COR-L47 (cell line): ENCODE data around the gene CRYZL1.
"Not testable (repeated sequence)": the region's sequence is repeated elsewhere in the genome, so short reads cannot be mapped to it uniquely, and the experiment has no call there.

Source experiments
- DNase-seq: peaks from one replicate; lab custom pipeline; 2025; lab: John Stamatoyannopoulos, UW

Gene CRYZL1

DNA sequence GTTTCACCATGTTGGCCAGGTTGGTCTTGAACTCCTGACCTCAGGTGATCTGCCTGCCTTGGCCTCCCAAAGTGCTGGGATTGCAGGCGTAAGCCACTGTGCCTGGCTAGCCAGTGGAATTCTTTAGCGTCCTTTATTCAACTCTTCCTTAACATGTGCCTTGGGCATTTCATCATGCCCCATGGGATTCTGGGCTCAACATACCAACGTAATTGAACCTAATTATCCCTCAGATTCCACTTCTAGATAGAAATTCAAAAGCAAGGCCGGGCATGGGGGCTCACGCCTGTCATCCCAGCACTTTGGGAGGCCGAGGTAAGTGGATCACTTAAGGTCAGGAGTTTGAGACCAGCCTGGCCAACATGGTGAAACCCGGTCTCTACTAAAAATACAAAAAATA, 15.4 kb downstream of the CRYZL1 start:
- not testable (repeated sequence) for DNase-seq

DNA sequence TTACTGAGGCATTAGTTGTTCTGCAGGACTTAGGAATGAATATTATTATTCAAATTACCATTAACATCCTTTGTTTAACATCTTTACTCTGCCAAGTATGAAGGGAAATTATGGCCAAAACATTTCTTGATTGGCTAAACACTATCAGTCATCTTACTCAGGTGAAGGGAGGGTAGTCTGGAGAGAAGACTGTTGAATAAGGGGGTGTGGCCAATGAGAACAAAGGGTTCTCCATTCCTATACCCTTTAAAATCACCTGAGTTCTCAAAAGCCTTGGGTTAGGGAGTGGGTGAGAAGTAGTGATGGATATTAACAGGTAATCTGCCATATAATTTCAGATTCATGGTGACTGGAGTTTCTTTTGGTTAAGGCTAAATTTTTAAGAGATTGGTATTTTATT, 19.3 kb downstream of the CRYZL1 start:
- DNase-seq: no peak

DNA sequence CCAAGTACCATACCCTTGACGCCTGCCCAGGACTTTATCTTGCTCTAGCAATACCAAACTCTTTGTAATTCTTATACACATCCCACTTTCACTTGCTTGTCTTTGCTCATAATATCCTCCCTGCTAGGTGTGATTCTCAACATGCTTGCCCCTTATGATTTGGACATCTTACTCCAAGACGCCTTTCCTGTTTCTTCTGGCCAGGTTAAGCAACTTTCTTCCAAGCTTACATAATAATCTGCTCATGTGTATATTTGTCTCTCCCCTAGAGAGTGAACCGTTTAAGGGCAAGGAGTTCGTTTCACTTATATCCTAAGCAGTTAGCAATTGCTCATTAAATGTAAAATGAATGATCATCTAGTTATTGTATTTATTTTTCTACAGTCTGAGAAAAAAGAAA, 21.8 kb downstream of the CRYZL1 start:
- DNase-seq: no peak

DNA sequence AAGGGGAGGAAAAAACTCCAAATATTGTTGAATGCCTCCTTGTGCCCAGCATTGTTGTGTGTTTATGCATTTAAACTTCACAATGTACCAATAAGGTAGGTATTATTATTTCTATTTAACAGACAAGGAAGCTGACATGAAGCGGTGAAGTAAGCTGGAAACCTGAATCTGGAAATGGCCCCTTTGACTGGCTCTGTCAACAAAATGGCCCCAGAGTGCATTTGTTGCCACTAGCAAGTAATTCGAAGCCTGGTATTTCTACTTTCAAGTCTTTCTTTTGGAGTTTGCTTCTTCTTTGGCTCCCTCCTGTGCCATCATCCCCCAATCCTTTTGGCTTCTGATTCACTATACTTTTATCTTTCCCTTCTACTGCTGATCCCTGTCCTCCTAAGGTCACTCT, 23.1 kb downstream of the CRYZL1 start:
- no peak for DNase-seq

DNA sequence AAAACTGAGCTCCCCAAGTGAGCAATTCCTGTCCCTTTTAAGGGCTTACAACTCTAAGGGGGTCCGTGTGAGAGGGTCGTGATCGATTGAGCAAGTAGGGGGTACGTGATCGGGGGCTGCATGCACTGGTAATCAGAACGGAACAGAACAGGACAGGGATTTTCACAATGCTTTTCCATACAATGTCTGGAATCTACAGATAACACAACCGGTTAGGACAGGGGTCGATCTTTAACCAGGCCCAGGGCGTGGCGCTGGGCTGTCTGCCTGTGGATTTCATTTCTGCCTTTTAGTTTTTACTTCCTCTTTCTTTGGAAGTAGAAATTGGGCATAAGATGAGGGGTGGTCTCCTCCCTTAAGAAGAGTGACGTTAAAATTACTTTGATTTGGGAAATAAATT, 24.0 kb downstream of the CRYZL1 start:
- DNase-seq: not testable (repeated sequence)

DNA sequence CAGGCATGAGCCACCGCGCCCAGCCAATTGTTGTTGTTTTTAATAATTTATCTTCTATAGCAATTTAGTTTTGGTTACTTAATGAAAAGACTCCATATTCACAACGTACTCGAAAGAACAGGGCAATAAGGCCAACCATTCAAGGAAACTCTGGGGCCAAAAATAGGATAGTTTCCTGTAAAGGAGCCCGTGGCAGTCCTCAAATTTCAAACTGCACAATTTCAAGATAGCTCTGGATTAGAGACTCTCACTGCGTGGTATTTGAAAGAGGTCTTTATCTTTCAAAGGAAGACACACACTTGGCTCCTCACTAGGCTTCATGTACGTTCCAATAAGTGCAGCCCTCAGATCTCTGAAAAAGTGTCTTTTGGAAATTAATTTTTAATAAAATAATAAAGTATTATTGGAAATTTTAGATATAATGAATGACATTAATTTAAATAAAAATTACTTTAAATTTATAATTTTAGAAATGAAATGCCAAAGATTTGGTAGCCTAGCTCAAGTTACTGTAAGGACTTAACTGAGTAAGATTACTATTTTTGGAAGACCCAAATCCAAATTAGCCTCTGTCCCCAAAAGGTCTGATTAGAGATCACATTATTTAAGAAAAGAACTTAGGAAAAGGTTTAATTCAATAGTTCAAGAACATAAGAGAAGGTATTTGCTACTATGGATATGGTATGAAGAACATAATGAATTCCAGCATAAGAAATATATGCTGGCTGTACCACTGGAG, 30.4 kb downstream of the CRYZL1 start:
- no peak for DNase-seq

DNA sequence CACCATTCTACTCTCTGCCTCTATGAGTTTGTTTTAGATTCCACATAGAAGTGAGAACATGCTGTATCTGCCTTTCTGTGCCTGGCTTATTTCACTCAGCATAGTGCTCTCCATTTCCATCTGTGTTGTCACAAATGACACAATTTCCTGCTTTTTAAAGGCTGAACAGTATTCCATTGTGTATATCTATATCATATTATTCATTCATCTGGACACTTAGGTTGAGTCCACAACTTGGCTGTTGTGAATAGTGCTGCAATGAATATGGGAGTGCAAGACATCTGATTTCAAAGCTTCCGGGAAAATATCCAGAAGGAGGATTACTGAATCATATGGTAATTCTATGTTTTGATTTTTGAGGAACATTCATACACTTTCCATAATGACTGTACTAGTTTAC, 33.0 kb downstream of the CRYZL1 start:
- DNase-seq: no peak

DNA sequence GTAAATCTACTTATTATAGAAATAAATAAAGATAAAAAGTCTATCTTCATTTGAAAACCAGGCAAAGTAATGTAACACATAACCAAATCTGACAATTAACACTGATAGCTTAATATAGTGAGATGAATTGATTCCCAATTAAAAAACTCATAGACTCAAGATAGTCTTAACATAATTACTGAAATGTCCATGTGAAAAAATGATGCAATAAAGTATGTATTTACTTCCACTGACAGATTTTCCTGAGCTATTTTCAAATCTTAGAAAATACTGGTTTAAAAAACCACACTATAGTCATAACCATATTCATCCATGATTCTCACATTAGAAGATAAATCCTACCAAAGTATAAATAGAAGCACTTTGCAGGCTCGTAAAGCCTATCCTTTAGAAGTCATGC, 43.5 kb downstream of the CRYZL1 start:
- no peak for DNase-seq

DNA sequence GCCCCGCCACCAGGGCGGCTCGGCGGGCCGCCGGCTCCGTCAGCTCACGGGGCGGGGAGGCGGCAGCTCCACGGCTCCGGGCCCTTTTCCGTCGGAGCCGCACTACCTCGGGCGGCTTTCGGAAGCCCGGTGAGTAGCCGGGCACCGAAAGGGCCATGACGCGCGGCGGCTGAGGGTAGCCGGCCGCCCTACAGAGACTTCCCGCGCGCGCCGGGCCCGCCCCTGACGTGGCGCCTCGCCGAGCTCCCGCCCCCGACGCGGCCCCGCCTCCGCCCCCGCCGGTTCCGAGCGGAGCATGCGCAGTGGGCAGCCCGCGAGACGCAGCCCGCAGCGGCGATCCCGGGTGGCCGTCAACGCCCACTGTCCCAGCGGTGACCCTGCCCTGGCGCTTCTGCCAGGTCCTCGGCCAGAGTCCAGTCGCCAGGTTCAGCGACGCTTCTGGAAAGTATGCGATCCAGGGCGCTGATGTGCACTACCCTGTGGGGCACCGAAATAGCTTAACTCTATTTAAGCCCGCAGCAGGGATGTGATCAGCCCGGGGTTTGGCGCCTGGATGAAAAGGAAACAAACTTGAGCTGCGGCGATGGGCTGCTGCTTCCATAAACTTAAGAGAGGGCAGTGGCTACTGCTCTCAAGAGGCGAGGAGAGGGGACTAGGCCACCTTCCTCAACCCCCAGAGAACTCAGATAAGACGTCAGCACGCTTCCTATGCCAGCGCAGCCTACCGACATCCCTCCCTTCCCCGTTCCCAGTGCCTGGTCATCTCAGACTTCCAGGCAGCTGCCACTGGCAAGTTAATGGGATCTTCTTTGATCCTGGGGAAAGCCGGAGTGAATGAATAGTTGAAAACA, 52.8 kb downstream of the CRYZL1 start, which contains the start of gene DONSON:
DONSON (minus strand) TSS at position 200 of the 851 bp plus-strand sequence; CDS start at position 157, 43 bp downstream.
- DNase-seq: peak; percentile 81

DNA sequence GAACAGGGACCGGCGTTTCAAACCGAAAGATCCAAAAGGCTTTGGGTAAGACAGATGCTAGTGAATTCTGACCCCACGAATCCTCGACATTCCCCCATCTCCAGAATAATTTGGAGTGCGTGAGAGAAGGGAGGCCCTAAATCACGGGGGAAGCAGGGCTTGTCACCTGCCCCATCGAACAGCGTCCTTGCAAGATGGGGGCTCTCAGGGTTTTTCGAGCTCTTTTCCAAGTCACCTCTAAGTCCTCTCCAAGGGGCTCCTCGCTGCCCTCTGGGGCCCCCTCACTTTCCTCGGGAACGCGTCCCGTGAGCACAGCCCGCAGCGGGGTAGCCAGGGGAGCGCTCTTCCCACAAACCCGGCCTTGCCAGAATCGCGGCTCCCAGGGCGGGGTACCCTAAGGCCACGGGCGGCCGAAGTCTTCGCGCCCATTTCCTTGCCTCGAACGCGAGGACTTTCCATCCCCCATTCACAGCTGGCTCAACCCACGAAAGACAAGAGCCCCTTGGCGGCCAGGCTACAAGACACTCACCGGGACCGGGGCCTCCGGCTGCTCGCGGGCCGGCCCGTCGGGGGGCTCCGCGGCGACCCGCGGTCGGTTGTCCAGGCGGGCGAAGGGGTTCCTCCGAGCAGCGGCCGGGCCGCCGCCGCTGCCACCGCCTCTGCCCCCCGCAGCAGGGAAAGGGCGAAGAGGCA, 53.6 kb downstream of the CRYZL1 start:
- peak; percentile 57 for DNase-seq

DNA sequence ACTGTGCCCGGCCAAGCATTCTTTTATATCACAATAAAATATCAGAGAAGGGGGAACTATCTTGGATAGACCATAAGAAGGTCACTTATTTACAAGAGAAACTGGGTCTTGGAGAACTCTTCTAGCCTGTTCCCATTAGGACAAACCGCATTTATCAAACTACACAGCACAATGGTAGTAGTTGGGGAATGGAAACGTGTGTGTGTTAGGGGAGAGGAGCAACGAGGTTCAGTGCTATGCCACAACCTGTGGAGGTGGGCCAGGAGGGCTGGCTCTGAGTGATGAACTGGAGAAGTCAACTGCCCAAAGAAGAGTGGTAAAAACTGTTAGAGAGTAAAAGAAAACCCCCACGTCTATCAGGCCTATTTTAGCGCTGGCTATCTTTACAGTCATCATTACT, 54.6 kb downstream of the CRYZL1 start:
- DNase-seq: no peak

DNA sequence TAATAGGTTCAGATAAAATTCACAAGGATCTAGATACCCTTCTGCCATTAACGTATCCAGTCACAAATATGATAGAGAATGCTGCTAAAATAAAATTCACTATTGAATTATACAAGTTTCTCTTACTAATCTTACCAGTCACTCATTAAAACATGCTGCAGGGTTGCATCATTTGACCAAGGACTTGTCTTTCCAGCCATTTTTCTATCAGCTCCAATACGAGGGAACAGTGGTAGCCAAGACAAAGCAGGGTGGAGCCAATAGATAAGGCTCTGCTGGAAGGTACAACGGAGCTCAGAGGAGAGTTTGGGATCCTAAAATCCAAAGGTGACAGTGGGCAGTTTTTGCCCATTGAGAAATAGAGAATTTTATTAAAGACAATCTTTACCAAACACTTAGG, 57.1 kb downstream of the CRYZL1 start:
- DNase-seq: no peak

DNA sequence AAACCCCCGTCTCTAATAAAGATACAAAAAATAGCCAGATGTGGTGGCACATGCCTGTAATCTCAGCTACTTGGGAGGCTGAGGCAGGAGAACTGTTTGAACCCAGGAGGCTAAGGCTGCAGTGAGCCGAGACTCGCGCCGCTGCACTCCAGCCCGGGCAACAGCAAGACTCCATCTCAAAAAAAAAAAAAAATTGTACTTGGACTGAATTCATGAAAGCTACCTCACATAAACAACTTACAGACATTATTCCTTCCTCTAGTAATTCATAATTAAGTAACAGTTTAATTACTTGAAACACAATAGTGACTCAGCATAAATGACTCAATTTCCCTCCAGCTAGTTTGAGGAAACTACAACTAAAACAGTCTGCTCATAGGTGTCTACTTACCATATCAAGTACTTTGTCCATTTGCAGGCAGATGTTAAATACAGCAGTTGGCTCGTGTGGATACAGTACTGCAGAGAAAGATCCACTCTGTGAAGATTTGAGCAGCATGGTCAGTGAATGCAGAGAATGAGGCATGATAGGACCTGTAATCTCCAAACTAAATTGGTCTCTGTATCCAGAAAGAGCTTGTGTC, 62.5 kb downstream of the CRYZL1 start:
- DNase-seq: no peak

DNA sequence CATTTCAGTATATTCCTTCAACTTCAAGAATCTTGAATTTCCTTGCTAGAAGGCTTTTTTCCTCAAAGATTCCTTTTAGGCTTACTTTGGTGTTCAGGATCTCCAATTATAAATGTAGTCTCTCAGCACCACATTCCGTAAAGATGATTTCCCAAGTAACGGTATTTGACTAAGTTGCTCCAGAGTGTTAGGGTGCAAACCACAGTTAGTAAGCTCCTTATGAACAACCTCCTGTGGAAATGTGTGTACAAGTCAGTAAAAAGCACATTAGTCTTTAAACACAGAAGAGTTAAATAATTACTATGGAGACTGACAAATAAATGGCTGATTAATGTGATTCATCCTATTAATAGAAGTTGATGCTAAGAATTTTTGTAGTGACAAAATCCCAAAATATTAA, 63.3 kb downstream of the CRYZL1 start:
- no peak for DNase-seq

DNA sequence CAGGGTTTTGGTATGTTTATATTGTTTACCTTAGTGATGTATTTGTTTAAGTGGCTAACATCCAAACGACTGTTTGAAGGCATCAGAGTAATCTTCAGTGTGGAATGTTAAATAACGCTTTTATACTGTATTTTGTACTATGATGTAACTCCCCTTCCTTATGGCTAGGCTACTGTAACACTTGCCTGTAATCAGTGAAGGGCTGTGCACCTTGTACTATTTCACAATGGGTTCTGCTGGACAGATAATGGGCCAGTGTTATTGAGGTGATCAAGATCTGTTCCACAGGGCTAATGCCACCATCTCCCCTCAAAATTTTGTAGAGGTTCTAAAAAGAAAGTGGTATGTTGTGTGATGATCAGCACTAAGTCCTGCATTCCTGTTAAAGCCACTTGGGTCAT, 64.8 kb downstream of the CRYZL1 start:
- DNase-seq: not testable (repeated sequence)

DNA sequence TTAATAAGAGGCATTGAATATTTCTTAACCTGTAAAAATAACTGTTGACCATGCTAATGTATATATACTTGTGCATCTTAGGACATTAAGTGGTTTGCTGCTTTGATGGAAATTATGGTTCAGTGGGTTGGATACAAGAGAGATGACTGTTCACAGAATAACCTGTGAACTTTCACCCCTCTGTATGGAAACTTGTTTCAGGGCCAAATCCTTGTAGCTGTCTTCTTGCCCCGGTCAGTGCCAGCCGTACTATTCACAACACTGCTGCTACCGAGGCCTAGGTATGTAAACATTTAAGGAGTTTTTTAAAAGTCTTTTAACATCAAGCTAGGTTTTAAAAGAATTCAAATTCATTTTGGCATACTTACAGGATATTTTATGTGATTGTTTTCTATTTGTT, 69.2 kb downstream of the CRYZL1 start:
- DNase-seq: no peak

DNA sequence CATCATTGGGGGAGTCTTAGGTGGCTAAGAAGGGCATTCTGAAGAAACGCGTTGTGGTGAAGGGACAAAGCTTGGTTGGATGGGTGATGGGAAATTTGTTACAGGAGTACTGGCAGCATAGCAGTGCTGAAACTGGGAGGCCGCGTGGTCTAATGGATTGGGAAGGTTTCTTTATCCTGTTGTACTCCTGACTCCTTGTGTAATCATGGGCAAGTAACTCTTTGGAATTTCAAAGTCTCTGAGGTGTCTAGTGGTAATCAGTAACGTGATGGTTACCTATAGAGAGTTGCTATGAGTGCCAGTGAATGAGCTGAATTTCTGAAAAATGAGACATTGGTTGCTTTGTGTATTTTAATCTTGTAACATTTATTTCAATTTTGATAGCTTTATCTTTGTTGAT, 71.5 kb downstream of the CRYZL1 start:
- no peak for DNase-seq

DNA sequence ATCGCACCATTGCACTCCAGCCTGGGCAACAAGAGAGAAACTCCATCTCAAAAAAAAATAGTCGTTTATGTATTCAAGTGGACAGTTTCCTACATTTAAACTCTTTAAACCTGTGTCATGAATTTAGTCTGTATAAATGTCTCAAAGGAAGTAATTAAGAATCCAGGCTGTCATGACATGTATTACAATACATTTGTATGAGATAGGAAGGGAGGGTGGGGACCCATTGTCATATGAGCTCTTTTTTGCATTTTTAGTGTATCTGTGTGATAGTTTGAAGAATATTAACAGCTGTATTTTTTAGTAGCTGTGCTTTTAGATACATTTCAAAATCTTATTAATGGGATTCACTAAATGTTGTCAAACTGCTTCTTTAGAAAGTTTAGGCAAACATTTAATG, 73.1 kb downstream of the CRYZL1 start:
- no peak for DNase-seq

DNA sequence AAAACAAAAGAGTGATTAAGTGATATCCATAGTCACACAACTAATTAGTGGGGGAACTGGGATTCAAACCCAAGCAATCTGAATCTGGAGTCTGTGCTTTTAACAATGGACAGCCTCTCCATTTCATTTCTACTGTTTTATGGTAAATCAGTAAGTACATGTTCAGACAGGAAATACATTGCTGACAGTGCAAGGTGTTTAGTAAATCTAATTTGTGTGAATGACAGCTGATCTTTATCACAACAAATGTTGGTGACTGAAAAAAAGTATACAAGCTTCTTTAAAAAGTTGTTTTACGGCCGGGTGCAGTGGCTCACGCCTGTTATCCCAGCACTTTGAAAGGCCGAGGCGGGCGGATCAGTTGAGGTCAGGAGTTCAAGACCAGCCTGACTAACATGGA, 73.6 kb downstream of the CRYZL1 start:
- no peak for DNase-seq

DNA sequence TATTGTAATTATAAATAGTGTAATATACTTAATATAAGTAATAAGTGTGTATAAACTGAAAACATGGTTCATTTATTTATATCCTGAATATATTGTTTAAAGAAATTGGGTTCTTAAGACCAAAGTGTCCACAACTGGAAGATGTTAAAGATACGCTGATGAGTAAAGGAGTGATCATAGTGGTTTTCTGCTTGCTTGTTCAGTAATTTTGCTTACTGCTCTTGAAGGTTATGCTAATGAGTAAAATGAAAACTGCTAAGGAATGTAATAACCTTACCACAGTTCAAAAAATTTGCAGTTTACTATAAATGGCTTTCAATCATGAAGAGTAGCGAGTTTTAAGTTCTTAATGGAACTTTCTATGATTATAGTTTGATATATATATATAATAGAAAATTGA, 75.0 kb downstream of the CRYZL1 start:
- DNase-seq: no peak

DNA sequence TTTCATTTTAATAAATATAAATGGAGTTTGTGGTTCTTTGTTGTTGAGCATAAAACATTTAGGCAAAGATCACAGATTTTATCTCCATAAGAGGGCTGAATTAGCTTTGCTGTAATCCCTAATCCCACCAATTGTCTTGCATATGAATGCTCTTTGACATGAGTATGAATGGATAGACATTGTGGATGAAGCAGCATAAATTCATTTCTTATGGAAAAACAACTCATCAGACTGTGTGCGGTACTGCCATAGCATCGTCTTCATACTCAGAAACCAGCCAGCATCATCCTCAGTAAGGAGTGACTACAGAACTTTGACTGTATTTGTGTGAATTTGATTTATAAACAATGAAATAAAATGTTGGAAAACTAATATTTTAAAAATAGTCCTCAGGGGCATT, 79.2 kb downstream of the CRYZL1 start:
- no peak for DNase-seq

DNA sequence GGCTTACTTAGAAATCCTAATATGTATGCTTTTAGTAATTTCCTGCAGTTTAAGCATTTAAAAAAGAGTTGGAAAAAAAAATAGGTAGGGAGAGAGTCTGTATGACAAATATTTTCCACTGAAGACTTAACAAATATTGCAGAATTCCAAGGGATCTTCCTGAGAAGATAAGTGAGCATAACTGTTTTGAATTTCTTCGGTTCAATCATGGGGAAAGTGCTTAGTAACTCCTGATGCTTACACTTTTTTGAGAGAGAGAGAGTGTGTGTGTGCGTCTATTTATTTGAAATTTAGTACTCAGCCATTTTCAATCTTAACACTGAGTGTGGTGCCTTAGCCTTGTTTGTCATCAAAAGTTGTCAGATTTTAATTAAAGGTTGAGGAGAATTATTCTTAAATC, 80.2 kb downstream of the CRYZL1 start:
- no peak for DNase-seq
